K562 (cell line): ENCODE data around the gene PKLR. TPM values are rescaled to one million over a fixed set of nuclear protein-coding genes. Genes with fewer than 3 reads are reported as not detected.

ENCODE experiments used
- GTF2E2 ChIP-seq: fragments of 200-800 bp; sonication (Bioruptor generic); IDR thresholded peaks from 2 replicates; pipeline ENCODE4 v1.6.1; 2016; ENCODE audit warnings: missing genetic modification characterization, missing compliant biosample characterization
- L3MBTL2 ChIP-seq: fragments of 450-650 bp; IDR thresholded peaks from 2 replicates; pipeline ENCODE4 v1.6.1; 2016; ENCODE audit warnings: mild to moderate bottlenecking, moderate library complexity
- POLR2A ChIP-seq: fragments of 450-650 bp; conservative IDR thresholded peaks from 2 replicates; pipeline ENCODE4 v1.6.1; 2016
- SMAD2 ChIP-seq: fragments of 150-350 bp; IDR thresholded peaks from 2 replicates; pipeline ENCODE4 v1.6.1; 2014; ENCODE audit warnings: low read depth, mild to moderate bottlenecking, low read length
- TEAD1 ChIP-seq, 2 experiments: fragments of 450-650 bp in 1 of 2; sonication (generic) in 1 of 2; formaldehyde crosslinking; IDR thresholded peaks; 2 replicates each; pipeline versions ENCODE4 v1.4.0 to v1.8.0; 2020 to 2022; ENCODE audit warnings: mild to moderate bottlenecking in 2 of 2, missing genetic modification reagents in 1 of 2
- ZFP1 ChIP-seq: fragments of 450-650 bp; formaldehyde crosslinking; IDR thresholded peaks from 2 replicates; pipeline ENCODE4 v1.4.0; 2020; ENCODE audit warnings: mild to moderate bottlenecking, mixed read lengths
- ZFP36 ChIP-seq: fragments of 150-350 bp; IDR thresholded peaks from 2 replicates; pipeline ENCODE4 v1.6.1; 2018; ENCODE audit warnings: low read length, low read depth; ENCODE audit not compliant: partially characterized antibody
- ZNF124 ChIP-seq: sonication (generic); formaldehyde crosslinking; IDR thresholded peaks from 2 replicates; pipeline ENCODE4 v1.8.1; 2022; ENCODE audit warnings: missing genetic modification reagents
- polyA plus RNA-seq, 8 experiments: library from polyadenylated mRNA; depleted of rRNA in 4 of 8; stranded (reverse) in 5 of 8; unstranded in 3 of 8; fragments of >200 nt; fragmentation: Nextera tagmentation in 2 of 8; fragmentation: Illumina TruSeq in 1 of 8; extraction: Ambion mirVana in 2 of 8; extraction: Trizol in 1 of 8; gene quantifications; 2 replicates each; pipeline versions ENCODE4 v1.2.1 to v1.2.3, GENCODE V29; 2011 to 2014; ENCODE audit warnings: inconsistent platforms in 1 of 8, missing spikeins in 1 of 8
- total RNA-seq, 7 experiments: library from RNA; depleted of rRNA in 6 of 7; stranded (reverse); fragments of >200 nt in 6 of 7; fragmentation: Illumina TruSeq in 2 of 7; extraction: Trizol in 2 of 7; gene quantifications; 2 replicates each; pipeline versions ENCODE4 v1.2.1 to v1.2.3, GENCODE V29; 2011 to 2021; ENCODE audit warnings: low replicate concordance in 1 of 7
- TF ChIP-seq, protein P1 (sequence below): fragments of 450-650 bp; IDR thresholded peaks from 2 replicates; pipeline ENCODE4 v1.6.1; 2016; ENCODE audit warnings: mild to moderate bottlenecking, moderate library complexity
- TF ChIP-seq, protein P2 (sequence below): fragments of 150-350 bp; conservative IDR thresholded peaks from 2 replicates; pipeline ENCODE4 v1.6.1; 2014; ENCODE audit warnings: low read length
- TF ChIP-seq, protein P3 (sequence below), 2 experiments: fragments of 450-650 bp in 1 of 2; sonication (generic) in 1 of 2; formaldehyde crosslinking in 1 of 2; IDR thresholded peaks in 1 of 2; conservative IDR thresholded peaks in 1 of 2; 2 replicates each; pipeline versions ENCODE4 v1.6.1 to v1.8.1; 2016 to 2023; ENCODE audit warnings: mild to moderate bottlenecking in 2 of 2, moderate library complexity in 2 of 2, inconsistent platforms in 1 of 2, missing genetic modification reagents in 1 of 2

The PKLR gene
- total and polyA plus RNA-seq, 9 of the 15 experiments (the other 6 are each of a cell fraction or from before 2014, with no cell fraction given) = 10.7 to 78.4 (median 38.2) TPM

DNA sequence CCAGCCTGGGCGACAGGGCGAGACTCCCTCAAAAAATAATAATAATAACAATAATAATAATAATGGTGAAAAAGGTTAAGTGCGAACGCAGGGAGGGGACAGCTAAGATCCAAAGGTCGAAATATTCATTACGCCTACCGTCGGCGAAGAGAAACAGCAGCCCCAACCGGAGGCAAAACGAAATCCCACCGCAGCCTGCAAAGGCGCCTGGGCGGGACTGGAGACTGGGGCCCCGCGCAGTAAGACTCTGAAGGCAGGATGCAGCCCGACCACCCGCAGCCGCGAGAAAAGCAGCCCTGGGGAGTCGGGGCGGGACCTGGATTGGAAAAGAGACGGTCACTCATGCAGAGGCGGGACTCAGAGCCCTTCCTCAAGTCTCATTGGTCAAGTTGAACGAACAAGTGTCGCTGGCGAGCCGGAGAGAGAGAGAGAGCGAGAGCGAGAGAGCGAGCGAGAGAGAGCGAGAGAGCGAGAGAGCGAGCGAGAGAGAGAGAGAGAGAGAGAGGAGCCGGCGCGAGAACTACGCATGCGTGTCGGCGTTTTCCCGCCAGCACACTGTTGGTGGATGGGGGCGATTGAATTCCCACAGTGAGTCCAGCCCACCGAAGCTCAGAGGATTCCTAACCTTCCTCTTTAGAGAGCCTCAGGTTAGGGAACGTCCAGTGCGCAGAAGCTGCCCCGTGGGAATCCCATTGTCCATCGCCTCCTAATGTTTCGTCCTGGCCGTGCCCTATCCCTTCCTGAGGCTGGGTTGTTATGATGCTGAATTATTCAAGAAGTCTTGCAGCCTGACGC, 56.7 kb downstream of the PKLR start (continued):
- TF ChIP-seq TEAD1 (CRISPR knock-in tag; IDR thresholded peaks at IDR 0.05) = peak; percentile 81 to 84; a peak in 3 of 4 replicates
- TF ChIP-seq, protein P1, sequence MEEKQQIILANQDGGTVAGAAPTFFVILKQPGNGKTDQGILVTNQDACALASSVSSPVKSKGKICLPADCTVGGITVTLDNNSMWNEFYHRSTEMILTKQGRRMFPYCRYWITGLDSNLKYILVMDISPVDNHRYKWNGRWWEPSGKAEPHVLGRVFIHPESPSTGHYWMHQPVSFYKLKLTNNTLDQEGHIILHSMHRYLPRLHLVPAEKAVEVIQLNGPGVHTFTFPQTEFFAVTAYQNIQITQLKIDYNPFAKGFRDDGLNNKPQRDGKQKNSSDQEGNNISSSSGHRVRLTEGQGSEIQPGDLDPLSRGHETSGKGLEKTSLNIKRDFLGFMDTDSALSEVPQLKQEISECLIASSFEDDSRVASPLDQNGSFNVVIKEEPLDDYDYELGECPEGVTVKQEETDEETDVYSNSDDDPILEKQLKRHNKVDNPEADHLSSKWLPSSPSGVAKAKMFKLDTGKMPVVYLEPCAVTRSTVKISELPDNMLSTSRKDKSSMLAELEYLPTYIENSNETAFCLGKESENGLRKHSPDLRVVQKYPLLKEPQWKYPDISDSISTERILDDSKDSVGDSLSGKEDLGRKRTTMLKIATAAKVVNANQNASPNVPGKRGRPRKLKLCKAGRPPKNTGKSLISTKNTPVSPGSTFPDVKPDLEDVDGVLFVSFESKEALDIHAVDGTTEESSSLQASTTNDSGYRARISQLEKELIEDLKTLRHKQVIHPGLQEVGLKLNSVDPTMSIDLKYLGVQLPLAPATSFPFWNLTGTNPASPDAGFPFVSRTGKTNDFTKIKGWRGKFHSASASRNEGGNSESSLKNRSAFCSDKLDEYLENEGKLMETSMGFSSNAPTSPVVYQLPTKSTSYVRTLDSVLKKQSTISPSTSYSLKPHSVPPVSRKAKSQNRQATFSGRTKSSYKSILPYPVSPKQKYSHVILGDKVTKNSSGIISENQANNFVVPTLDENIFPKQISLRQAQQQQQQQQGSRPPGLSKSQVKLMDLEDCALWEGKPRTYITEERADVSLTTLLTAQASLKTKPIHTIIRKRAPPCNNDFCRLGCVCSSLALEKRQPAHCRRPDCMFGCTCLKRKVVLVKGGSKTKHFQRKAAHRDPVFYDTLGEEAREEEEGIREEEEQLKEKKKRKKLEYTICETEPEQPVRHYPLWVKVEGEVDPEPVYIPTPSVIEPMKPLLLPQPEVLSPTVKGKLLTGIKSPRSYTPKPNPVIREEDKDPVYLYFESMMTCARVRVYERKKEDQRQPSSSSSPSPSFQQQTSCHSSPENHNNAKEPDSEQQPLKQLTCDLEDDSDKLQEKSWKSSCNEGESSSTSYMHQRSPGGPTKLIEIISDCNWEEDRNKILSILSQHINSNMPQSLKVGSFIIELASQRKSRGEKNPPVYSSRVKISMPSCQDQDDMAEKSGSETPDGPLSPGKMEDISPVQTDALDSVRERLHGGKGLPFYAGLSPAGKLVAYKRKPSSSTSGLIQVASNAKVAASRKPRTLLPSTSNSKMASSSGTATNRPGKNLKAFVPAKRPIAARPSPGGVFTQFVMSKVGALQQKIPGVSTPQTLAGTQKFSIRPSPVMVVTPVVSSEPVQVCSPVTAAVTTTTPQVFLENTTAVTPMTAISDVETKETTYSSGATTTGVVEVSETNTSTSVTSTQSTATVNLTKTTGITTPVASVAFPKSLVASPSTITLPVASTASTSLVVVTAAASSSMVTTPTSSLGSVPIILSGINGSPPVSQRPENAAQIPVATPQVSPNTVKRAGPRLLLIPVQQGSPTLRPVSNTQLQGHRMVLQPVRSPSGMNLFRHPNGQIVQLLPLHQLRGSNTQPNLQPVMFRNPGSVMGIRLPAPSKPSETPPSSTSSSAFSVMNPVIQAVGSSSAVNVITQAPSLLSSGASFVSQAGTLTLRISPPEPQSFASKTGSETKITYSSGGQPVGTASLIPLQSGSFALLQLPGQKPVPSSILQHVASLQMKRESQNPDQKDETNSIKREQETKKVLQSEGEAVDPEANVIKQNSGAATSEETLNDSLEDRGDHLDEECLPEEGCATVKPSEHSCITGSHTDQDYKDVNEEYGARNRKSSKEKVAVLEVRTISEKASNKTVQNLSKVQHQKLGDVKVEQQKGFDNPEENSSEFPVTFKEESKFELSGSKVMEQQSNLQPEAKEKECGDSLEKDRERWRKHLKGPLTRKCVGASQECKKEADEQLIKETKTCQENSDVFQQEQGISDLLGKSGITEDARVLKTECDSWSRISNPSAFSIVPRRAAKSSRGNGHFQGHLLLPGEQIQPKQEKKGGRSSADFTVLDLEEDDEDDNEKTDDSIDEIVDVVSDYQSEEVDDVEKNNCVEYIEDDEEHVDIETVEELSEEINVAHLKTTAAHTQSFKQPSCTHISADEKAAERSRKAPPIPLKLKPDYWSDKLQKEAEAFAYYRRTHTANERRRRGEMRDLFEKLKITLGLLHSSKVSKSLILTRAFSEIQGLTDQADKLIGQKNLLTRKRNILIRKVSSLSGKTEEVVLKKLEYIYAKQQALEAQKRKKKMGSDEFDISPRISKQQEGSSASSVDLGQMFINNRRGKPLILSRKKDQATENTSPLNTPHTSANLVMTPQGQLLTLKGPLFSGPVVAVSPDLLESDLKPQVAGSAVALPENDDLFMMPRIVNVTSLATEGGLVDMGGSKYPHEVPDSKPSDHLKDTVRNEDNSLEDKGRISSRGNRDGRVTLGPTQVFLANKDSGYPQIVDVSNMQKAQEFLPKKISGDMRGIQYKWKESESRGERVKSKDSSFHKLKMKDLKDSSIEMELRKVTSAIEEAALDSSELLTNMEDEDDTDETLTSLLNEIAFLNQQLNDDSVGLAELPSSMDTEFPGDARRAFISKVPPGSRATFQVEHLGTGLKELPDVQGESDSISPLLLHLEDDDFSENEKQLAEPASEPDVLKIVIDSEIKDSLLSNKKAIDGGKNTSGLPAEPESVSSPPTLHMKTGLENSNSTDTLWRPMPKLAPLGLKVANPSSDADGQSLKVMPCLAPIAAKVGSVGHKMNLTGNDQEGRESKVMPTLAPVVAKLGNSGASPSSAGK = no peak; the same call in 1 of the 2 replicates
- TF ChIP-seq L3MBTL2 = peak; percentile 93
- peak; percentile 92 for TF ChIP-seq GTF2E2 (tag)
- no peak for TF ChIP-seq ZFP1 (CRISPR knock-in tag)
- TF ChIP-seq, protein P2, sequence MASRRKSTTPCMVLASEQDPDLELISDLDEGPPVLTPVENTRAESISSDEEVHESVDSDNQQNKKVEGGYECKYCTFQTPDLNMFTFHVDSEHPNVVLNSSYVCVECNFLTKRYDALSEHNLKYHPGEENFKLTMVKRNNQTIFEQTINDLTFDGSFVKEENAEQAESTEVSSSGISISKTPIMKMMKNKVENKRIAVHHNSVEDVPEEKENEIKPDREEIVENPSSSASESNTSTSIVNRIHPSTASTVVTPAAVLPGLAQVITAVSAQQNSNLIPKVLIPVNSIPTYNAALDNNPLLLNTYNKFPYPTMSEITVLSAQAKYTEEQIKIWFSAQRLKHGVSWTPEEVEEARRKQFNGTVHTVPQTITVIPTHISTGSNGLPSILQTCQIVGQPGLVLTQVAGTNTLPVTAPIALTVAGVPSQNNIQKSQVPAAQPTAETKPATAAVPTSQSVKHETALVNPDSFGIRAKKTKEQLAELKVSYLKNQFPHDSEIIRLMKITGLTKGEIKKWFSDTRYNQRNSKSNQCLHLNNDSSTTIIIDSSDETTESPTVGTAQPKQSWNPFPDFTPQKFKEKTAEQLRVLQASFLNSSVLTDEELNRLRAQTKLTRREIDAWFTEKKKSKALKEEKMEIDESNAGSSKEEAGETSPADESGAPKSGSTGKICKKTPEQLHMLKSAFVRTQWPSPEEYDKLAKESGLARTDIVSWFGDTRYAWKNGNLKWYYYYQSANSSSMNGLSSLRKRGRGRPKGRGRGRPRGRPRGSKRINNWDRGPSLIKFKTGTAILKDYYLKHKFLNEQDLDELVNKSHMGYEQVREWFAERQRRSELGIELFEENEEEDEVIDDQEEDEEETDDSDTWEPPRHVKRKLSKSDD = peak; percentile 80; the same call in 1 of the 2 replicates
- TF ChIP-seq ZNF124 = no peak
- TF ChIP-seq ZFP36 = peak; percentile 90
- TF ChIP-seq, protein P3, sequence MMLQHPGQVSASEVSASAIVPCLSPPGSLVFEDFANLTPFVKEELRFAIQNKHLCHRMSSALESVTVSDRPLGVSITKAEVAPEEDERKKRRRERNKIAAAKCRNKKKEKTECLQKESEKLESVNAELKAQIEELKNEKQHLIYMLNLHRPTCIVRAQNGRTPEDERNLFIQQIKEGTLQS (IDR thresholded peaks at IDR 0.05) = no peak
- TF ChIP-seq, protein P3 (CRISPR knock-in tag; conservative IDR thresholded peaks at IDR 0.05) = peak; percentile 93
- TF ChIP-seq SMAD2 = no peak
- TF ChIP-seq POLR2A = peak; percentile 94
